Tibial nerve (tissue), 4 donors: ENCODE measurements around the gene PLA1A. TPM values are rescaled to one million over a fixed set of nuclear protein-coding genes. Genes with fewer than 3 reads are reported as not detected.

Experiments
- DNase-seq, 2 donors: peaks; one replicate each; pipeline ENCODE4 v3.0.0-alpha.2; 2019; ENCODE audit warnings: low spot score in 2 of 2
- H3K27ac ChIP-seq, 4 donors: fragments of 200-600 bp; sonication (generic) in 3 of 4; one replicate each; pipeline ENCODE4 v1.5.1; 2017 to 2019; ENCODE audit warnings: mild to moderate bottlenecking in 1 of 4
- H3K27me3 ChIP-seq, 2 donors: fragments of 200-600 bp; sonication (generic) in 1 of 2; one replicate each; pipeline versions ENCODE4 v1.5.1 to v1.6.0; 2017 to 2019
- H3K36me3 ChIP-seq, 3 donors: fragments of 200-600 bp; sonication (generic); one replicate each; pipeline ENCODE4 v1.5.1; 2018 to 2019
- H3K4me1 ChIP-seq, 4 donors: fragments of 200-600 bp; sonication (generic) in 3 of 4; one replicate each; pipeline ENCODE4 v1.5.1; 2017 to 2019
- H3K4me3 ChIP-seq, 4 donors: fragments of 200-600 bp; sonication (generic) in 3 of 4; one replicate each; pipeline ENCODE4 v1.5.1; 2017 to 2019; ENCODE audit warnings: mild to moderate bottlenecking in 1 of 4, moderate library complexity in 1 of 4
- H3K9me3 ChIP-seq, 4 donors: fragments of 200-600 bp; sonication (generic) in 3 of 4; one replicate each; pipeline ENCODE4 v1.5.1; 2017 to 2019
- CTCF ChIP-seq, 5 experiments: fragments of 200-600 bp in 3 of 5; fragments of 450-650 bp in 2 of 5; sonication (generic) in 3 of 5; IDR thresholded peaks; one replicate each; pipeline ENCODE4 v1.5.1; 2016 to 2019; ENCODE audit warnings: antibody characterized with exemption in 5 of 5, mild to moderate bottlenecking in 3 of 5, moderate library complexity in 2 of 5
- EP300 ChIP-seq, 2 donors: sonication (generic); formaldehyde crosslinking; IDR thresholded peaks; one replicate each; pipeline ENCODE4 v1.6.1; 2017; ENCODE audit warnings: antibody characterized with exemption in 2 of 2, mild to moderate bottlenecking in 1 of 2
- POLR2A ChIP-seq, 2 donors: fragments of 450-650 bp; IDR thresholded peaks; one replicate each; pipeline ENCODE4 v1.6.1; 2017; ENCODE audit warnings: antibody characterized with exemption in 2 of 2, mild to moderate bottlenecking in 2 of 2, moderate library complexity in 2 of 2
- WGBS, 2 donors: methylation state at CpG; one replicate each; pipeline ENCODE4 v1.1.5; 2018; 5-methylcytosine and 5-hydroxymethylcytosine counted together
- total RNA-seq, 4 donors: library from RNA; depleted of rRNA; stranded (reverse); fragments of >200 nt; gene quantifications; one replicate each; pipeline ENCODE4 v1.1.0, GENCODE V29; 2016

PLA1A gene
- total RNA-seq, 4 donors from 2014 or later, result 2.5 to 12.0 (median 3.9) TPM; not detected in 1

DNA sequence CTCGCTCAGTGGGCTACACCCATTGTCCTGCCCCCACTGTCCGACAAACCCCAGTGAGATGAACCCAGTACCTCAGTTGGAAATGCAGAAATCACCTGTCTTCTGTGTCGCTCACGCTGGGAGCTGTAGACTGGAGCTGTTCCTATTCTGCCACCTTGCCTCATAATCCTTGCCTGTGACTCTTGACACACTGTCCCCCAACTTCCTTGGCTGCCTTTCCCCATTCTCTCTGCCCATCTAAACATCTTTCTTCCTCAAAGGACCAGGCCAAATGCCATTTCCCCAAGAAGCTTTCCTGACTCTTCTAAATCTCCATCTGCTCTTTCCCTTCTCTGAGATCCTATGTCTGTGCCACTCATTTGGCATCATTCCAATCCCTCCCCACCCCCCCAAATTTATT is 28.5 kb upstream of the PLA1A start:
- DNase-seq, result no peak
- 90 to 91% methylated on average over 4 of the region's 4 CpGs for WGBS, 2 donors
- H3K27ac ChIP-seq, result no peak overlapping the region
- no peaks in the 10 kb centered on the region for H3K9me3 ChIP-seq
- no peaks in the 10 kb centered on the region for H3K4me1 ChIP-seq
- TF ChIP-seq CTCF (IDR thresholded peaks at IDR 0.05), result no peak
- TF ChIP-seq POLR2A (IDR thresholded peaks at IDR 0.05), result no peak
- no peak for TF ChIP-seq EP300 (IDR thresholded peaks at IDR 0.05)
- no peak overlapping the region for H3K4me3 ChIP-seq
- no peaks in the 10 kb centered on the region for H3K27me3 ChIP-seq
- H3K36me3 ChIP-seq, result no peaks in the 10 kb centered on the region

- WGBS, 2 donors, result 64 to 74% methylated on average over 5 of the region's 5 CpGs
Measured at GRCh38 chr3:119570229-119570628, 27.5 kb upstream of the PLA1A start.

GRCh38 chr3:119571230-119571629 is 26.5 kb upstream of the PLA1A start:
- Histone ChIP-seq H3K9me3 (no peaks in the 10 kb centered on the region), H3K27ac (peak overlapping the region in 2 of 4 donors; percentile 37 to 43), H3K36me3 (no peaks in the 10 kb centered on the region), H3K4me3 (no peak overlapping the region), H3K27me3 (no peaks in the 10 kb centered on the region), H3K4me1 (no peaks in the 10 kb centered on the region)
- TF ChIP-seq CTCF (IDR thresholded peaks at IDR 0.05) (no peak), POLR2A (IDR thresholded peaks at IDR 0.05) (no peak), EP300 (IDR thresholded peaks at IDR 0.05) (no peak)
- DNase-seq, result no peak
- 89 to 100% methylated on average over 1 of the region's 1 CpG for WGBS, 2 donors

More at GRCh38 chr3:119570229-119570628, 27.5 kb upstream of the PLA1A start:
- peak in 1 of 2 donors; percentile 27 for TF ChIP-seq EP300 (IDR thresholded peaks at IDR 0.05)
- no peak for TF ChIP-seq CTCF (IDR thresholded peaks at IDR 0.05)
- Histone ChIP-seq H3K9me3 (no peaks in the 10 kb centered on the region), H3K4me1 (no peaks in the 10 kb centered on the region), H3K27me3 (no peaks in the 10 kb centered on the region), H3K36me3 (no peaks in the 10 kb centered on the region), H3K27ac (peak overlapping the region in 2 of 4 donors; percentile 37 to 43), H3K4me3 (no peak overlapping the region)
- DNase-seq, result no peak

GRCh38 chr3:119571688-119572087 is 26.0 kb upstream of the PLA1A start:
- Histone ChIP-seq H3K9me3 (no peaks in the 10 kb centered on the region), H3K27me3 (no peaks in the 10 kb centered on the region), H3K4me1 (no peaks in the 10 kb centered on the region), H3K4me3 (no peak overlapping the region), H3K27ac (peak overlapping the region in 1 of 4 donors; percentile 43), H3K36me3 (no peaks in the 10 kb centered on the region)
- DNase-seq, result no peak
- no peak for TF ChIP-seq CTCF (IDR thresholded peaks at IDR 0.05)
- WGBS, 2 donors, result 51 to 65% methylated on average over 5 of the region's 5 CpGs

GRCh38 chr3:119575507-119575906 is 22.2 kb upstream of the PLA1A start:
- no peaks in the 10 kb centered on the region for H3K36me3 ChIP-seq
- peaks cover 0 to 16% (median 0%) of the 10 kb centered on the region in 4 donors for H3K4me1 ChIP-seq
- H3K27ac ChIP-seq, result no peak overlapping the region
- TF ChIP-seq EP300 (IDR thresholded peaks at IDR 0.05) (no peak), CTCF (IDR thresholded peaks at IDR 0.05) (no peak), POLR2A (IDR thresholded peaks at IDR 0.05) (no peak)
- H3K4me3 ChIP-seq, result no peak overlapping the region
- H3K9me3 ChIP-seq, result no peaks in the 10 kb centered on the region
- no peaks in the 10 kb centered on the region for H3K27me3 ChIP-seq
- no peak for DNase-seq
